SK-N-SH (cell line): ENCODE measurements around the gene SMG1.
"Not testable (repeated sequence)": the region's sequence is repeated elsewhere in the genome, so short reads cannot be mapped to it uniquely, and the experiment has no call there.

Experiments used
- CHD2 ChIP-seq: fragments of 150-350 bp; IDR thresholded peaks from 2 replicates; pipeline ENCODE4 v1.6.1; 2018; ENCODE audit warnings: low read length; ENCODE audit not compliant: partially characterized antibody
- FOXJ3 ChIP-seq: sonication (generic); formaldehyde crosslinking; IDR thresholded peaks from 2 replicates; pipeline ENCODE4 v1.5.1; 2020; ENCODE audit warnings: mild to moderate bottlenecking, missing genetic modification reagents
- FOXM1 ChIP-seq: IDR thresholded peaks from 2 replicates; pipeline ENCODE4 v1.4.0; 2012; ENCODE audit warnings: low read depth, mild to moderate bottlenecking
- GATA2 ChIP-seq: sonication (generic); formaldehyde crosslinking; IDR thresholded peaks from 2 replicates; pipeline ENCODE4 v1.5.0; 2020; ENCODE audit warnings: mild to moderate bottlenecking, missing genetic modification reagents
- MAX ChIP-seq: IDR thresholded peaks from 2 replicates; pipeline ENCODE4 v1.4.0; 2012; ENCODE audit warnings: low read depth
- POLR2AphosphoS5 ChIP-seq: IDR thresholded peaks from 2 replicates; pipeline ENCODE4 v1.6.1; 2012; ENCODE audit warnings: low read depth, low read length
- RAD21 ChIP-seq: IDR thresholded peaks from 2 replicates; pipeline ENCODE4 v1.6.1; 2012; ENCODE audit warnings: mild to moderate bottlenecking, low read length
- RCOR1 ChIP-seq: fragments of 150-350 bp; IDR thresholded peaks from 2 replicates; pipeline ENCODE4 v1.6.1; 2017; ENCODE audit warnings: antibody characterized with exemption, low read length
- SIN3A ChIP-seq: IDR thresholded peaks from 2 replicates; pipeline ENCODE4 v1.6.1; 2012; ENCODE audit warnings: low read depth, mild to moderate bottlenecking, low read length, moderate library complexity, borderline replicate concordance
- USF2 ChIP-seq: fragments of 150-350 bp; IDR thresholded peaks from 2 replicates; pipeline ENCODE4 v1.6.1; 2017; ENCODE audit warnings: antibody characterized with exemption, low read length, low read depth, borderline replicate concordance
- TF ChIP-seq, protein P1 (sequence below): fragments of 200-600 bp; sonication (generic); IDR thresholded peaks from 2 replicates; pipeline ENCODE4 v1.6.1; 2017; ENCODE audit warnings: antibody characterized with exemption, mild to moderate bottlenecking, moderate library complexity
- TF ChIP-seq, protein P2 (sequence below): IDR thresholded peaks from 2 replicates; pipeline ENCODE4 v1.4.0; 2012; ENCODE audit warnings: low read depth, borderline replicate concordance

DNA sequence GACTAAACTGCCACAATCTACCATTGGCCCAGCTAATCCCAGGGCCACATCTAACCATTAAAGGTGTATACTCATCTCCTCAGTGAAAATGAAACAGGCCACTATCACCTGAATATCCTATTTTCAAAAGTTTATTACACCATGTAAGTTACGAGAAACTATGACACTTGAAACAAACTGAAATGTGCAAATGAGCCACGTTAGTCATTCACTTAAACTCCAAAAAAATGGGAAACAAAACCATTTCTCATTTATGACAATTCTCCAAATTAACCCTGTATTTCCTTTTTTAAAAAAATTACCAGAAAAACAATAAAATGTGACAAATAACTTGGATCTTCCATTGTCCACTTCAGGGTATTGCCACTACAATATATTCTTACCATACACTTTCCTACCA, 41.8 kb downstream of the SMG1 start:
- TF ChIP-seq, protein P1, sequence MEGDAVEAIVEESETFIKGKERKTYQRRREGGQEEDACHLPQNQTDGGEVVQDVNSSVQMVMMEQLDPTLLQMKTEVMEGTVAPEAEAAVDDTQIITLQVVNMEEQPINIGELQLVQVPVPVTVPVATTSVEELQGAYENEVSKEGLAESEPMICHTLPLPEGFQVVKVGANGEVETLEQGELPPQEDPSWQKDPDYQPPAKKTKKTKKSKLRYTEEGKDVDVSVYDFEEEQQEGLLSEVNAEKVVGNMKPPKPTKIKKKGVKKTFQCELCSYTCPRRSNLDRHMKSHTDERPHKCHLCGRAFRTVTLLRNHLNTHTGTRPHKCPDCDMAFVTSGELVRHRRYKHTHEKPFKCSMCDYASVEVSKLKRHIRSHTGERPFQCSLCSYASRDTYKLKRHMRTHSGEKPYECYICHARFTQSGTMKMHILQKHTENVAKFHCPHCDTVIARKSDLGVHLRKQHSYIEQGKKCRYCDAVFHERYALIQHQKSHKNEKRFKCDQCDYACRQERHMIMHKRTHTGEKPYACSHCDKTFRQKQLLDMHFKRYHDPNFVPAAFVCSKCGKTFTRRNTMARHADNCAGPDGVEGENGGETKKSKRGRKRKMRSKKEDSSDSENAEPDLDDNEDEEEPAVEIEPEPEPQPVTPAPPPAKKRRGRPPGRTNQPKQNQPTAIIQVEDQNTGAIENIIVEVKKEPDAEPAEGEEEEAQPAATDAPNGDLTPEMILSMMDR = not testable (repeated sequence)
- not testable (repeated sequence) for TF ChIP-seq POLR2AphosphoS5; MAX; FOXJ3 (CRISPR knock-in tag); USF2; GATA2; FOXM1; SIN3A; CHD2; RAD21; RCOR1
- TF ChIP-seq, protein P2, sequence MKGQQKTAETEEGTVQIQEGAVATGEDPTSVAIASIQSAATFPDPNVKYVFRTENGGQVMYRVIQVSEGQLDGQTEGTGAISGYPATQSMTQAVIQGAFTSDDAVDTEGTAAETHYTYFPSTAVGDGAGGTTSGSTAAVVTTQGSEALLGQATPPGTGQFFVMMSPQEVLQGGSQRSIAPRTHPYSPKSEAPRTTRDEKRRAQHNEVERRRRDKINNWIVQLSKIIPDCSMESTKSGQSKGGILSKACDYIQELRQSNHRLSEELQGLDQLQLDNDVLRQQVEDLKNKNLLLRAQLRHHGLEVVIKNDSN = not testable (repeated sequence)
